NCI-H1092 treated with DMSO at 0.1 percent for 48 hours (cell line): ENCODE data around the gene RNF6.
A peak's percentile ranks its signal among the peaks of the same experiment; 100 is the strongest.

Source experiments
- DNase-seq: peaks from one replicate; lab custom pipeline; 2025; lab: John Stamatoyannopoulos, UW

RNF6 gene

DNA sequence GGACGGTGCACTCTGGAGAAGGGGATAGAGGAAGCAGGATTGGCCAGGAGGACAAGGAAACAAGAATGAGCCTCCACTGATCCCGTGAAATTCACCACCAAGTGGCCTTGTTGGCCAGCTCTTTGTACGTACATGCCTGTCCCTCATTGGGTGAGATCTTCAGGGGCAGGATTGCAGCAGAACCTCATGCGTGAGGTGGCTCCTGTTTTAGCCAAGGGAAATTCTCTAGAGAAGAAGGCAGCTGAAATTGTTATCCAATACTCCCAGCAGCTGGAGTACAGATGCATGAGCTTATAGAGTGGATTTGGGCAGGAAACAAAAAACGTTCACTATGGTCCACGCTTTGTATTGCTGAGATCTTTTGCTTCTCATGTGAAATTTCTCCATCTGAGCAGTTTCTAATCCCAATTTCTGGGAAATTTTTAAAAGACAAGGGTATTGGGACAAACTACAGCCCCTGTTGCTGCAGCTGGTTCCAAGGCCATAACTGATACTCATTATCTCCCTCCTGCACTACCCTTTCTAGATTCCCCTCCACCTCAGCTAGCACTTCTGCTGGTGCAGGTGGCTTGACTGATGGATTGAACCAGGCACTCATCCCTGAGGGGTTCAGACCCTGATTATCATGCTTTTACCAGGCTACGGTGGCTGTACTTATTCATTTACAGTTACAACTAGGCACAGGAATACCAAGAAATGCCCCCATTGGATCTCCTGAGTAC is 3.9 kb upstream of the RNF6 start:
- DNase-seq, result no peak

DNA sequence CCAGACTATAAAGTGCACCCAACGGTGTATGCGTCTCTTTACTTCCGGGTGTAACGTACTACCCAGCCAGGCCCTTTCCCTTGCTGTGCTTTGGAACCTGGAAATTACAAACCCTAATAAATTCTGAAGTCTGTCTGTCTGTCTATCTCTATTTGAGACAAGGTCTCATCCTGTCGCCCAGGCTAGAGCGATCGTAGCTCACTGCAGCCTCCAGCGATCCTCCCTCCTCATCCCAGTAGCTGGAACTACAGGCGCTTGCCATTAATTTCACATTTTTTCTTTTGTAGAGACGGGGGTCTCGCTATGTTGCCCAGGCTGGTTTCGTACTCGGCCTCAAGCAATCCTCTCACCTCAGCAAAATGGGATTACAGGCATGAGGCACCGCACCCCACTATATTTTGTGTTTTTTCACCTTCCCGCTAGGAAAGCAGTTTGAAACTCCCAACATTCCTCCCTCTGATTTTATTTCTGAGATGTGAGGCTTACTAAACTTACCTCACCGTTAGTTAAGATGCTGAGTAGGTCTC is 469 bp upstream of the RNF6 start:
- DNase-seq, result no peak

DNA sequence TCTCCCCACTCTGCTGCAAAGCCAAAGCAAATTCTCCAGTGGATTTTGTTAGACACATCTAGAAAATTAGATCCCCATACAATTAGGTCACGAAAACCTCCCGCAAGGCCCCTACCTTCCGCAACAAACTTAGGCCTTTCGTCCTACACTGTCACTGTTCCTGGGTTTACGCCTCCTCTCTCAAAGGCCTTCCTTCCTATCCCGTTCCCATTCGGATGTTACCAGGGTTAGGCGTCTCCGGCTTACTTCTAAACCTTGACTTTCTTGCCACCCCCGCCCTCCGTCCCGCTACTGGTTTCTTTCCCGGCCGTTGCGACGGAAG is 754 bp downstream of the RNF6 start:
- DNase-seq, result no peak

DNA sequence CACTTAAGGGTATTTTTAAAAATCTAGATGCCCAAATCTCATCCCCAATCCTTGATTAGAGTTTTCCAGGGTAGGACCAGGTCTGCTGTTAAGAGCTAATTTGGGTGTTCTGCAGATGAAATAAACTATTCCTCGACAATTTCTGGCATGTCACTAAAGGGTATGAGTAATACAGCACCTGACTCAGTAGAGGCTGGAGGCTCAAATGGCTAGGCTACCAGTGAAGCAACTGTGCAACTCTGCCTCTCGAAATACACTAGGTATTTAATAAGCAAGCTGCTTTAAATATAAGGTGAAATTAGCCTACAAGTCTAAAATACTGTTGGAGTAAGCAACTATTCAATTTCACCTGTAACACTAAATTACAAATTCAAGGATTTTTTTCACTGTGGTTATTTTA is 1.5 kb downstream of the RNF6 start:
- no peak for DNase-seq

DNA sequence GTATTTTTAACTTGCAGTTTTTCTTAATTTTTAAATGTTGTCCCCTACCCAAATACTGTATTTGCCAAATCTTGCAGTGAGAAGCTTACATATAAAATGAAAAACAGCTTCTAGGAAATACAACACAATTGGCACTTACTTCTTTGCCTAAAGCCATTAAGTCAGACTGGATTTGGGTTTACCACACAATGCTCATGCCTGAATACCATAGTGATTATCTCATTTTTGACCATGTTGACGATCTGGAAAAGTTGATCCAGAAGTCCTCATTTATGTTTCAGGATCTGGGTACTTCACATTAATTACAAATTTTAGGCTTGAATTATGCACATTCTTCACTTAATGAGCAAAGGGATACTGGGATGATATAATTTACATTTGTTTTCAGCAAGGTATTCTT is 2.4 kb downstream of the RNF6 start:
- no peak for DNase-seq

DNA sequence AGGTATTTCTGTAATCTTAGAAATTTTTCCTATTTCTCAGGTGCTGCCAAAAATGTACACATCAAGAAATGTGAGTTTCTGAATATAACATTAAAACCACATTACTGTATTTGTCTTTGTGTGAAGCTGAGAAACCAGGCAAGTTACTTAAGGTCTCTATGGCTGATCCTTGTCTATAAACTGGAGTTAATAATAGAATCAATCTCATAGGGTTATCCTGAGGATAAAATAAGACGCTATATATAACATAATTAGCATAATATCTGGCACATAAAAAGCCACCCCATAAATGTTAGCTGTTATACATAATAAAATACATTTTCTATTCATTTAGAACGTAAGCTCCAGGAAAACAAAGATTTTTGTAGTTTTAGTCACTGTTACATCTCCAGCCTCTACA is 6.1 kb downstream of the RNF6 start:
- no peak for DNase-seq

DNA sequence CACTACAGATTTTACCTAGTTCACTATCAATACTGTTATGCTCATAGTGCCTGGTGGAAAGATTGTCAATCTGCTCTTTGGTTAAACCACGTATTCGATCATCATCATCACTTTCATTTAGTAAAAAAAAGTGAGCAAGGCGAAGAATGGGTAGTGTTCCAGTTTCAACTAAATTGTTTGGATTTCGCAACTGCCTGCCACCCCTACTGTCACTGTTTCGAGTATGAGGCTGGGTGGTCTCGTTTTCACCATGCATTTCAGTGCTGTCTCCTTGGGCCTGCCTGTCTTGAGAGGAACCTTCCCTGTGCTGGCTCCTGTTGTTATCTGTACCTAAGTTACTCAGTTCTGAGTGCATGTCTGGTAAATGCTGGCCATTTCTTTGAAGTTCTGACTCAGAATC is 8.1 kb downstream of the RNF6 start:
- DNase-seq, result no peak

DNA sequence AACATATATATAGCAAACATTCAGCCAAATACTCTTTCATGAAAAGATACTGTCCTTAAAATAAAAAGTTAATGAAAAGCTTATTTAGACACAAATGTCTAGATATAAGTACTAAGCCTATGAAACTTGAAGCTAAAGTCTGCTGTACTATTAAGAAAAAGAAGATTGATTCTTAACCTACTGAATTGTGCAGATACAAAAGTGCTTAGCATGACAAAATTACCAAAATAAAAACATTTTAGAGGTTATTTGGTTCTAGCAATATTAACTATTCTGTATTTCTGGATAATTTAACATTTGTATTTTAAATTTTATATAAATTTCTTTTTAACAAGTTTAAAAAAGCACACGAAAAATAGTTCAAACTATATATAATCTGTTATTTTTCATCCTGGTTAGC is 8.8 kb downstream of the RNF6 start:
- no peak for DNase-seq

DNA sequence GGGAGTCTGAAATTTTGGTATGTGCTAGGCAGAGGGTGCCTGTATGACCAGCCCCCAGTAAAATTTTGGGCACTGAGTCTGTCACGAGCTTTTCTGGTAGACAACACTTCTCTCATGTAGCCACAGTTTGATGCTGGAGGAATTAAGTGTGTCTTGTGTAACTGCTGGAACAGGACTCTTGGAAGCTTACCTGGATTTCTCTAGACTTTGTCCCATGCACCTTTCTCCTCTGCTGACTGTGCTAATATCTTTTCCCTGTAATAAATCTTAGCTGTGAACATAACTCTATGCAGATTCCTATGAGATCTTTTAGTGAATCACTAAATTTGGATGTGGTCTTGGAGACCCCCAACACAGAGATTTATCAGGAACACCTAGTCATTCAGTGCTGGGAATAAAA is 13.8 kb downstream of the RNF6 start:
- DNase-seq, result no peak

DNA sequence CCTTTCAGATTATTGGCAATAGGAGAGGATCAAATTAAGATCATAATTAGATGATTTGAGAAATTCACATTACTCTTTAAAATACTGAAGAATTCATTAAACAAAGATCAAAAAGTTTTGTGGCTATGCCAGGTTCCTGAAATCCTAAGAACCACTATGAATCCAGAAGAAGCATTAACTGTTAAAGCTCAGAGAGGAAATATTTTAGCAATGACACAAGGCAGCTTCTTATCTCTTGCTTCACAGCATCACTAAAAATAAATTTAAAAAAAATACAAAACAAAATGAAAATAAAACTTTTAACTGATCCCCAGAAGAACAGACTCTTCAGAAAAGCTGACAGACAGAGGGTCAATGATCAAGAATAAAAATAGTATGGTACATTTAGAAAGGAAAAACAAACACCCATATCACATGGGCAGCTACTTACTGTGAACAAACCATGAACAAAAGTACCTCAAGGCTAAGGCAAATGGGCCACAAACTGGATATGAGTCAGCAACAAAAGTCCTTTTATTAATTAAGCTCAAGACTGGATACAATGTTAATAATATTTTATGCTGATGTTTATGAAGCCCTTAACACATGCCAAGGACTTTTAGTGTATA is 19.6 kb downstream of the RNF6 start:
- DNase-seq, result no peak

DNA sequence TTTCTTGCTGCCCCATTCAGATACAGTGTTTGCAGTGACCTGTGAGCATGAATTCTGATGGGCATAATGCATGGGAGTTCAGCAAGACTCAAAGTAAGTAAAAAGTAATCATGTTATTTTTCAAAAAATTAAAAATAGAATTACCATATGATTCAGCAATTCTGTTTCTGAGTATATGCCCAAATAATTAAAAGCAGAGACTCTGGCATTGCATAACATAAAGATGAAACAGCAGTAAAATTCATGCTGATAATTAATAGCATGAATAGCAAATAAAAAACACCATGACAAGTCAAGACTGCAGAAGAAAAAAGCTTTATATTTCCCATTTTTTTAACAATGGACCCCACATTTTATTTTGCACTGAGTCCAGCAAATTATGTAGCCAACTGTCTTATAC is 21.3 kb downstream of the RNF6 start:
- no peak for DNase-seq

DNA sequence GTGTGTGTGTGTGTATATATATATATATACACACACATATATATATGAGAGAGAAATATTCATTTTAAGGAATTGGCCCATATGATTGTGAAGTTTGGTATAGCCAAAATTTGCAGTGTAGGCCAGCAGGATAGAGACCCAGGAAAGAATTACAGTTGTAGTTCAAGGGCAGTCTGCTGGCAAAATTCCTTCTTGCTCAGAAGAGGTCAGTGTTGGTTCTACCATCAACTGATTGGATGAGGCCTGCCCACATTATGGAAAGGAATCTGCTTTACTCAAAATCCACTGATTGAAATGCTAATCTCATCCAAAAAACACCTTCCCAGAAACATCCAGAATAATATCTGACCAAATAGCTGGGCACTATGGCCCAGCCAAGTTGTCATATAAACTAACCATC is 24.0 kb downstream of the RNF6 start:
- DNase-seq, result peak; percentile 7

DNA sequence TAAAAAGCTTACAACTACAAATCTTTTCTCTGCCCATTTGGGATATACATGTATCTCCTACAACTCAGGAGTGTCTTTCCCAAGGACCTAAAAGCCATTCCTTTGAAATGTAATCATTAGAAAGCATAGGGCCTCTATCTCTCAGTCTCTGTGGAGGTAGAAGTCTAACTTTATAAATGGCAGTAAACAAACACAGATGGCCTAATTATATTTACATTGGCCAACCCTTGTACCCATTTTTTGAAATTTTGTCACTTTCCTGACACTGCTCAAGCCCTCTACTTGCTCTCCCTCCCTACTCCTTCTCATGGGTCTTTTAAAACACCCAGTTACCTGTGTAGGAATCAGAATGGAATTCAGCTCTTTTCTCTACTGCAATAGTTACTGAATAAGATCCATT is 24.8 kb downstream of the RNF6 start:
- no peak for DNase-seq

DNA sequence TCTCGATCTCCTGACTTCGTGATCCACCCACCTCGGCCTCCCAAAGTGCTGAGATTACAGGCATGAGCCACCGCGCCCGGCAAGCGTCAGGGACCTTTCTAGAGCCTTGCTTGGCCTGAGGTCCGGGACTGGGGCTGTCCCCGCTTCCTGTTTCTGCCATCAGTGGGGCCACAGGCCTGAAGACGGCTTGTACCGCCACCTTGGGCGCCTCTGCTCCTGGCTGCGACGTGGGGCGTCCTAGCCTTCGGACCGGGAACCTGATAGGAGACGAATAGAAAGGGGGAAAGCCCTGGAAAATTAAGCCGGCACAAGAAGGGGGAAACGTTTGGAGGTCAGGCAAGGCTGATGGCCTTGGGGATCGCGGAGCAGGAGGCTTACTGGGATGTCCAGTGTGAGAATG is 35.1 kb downstream of the RNF6 start:
- no peak for DNase-seq

DNA sequence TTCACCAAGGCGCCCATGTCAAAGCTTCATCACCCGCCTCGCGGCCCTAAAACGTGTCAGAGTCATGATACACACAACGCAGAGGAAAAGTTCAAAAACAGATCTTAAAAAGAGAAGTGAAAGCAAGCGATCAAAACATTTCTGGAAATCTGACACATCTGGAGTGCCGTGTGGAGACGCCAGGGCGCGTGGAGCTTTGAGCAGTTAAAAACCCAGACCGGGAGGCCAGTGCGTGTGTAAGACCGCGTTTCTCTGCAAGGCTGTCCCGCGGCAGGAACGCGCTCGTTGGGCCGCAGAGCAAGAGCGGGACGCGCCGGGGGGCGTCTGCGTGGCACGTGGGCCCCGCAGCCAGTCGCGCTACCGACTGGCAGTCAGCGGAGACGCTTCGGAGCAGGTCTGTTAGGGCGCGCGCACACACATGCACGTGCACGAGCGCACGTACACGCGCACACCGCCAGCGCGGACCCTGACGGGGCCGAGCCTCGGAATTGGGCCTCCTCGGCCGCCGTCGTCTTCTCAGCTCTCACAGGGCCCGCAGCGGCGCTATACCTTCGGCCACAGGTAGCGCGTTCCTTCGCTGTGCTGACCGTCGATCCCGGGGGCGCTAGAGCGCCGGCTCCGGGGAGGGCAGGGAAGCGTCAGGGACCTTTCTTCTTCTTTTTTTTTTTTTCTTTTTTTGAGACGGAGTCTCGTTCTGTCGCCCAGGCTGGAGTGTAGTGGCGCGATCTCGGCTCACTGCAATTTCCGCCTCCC is 35.8 kb downstream of the RNF6 start:
- peak; percentile 90 for DNase-seq

DNA sequence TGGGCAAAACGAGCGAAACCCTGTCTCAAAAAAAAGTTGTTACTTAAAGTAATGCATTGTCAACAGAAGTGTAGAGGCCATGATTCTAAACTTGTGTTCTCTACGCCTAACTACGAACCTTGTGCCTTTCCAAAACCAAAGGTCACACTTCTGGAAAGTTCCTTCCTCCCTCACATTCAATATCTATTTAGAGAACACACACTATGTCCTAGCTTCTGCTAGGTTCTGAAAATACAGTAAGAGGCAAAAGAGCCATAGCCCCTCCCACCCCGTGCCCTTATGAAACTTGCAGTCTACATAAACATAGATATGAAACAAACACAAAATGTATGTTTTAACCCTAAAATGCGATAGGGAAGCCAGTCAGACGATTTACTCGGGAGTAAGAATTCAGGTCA is 36.4 kb downstream of the RNF6 start:
- DNase-seq, result no peak

DNA sequence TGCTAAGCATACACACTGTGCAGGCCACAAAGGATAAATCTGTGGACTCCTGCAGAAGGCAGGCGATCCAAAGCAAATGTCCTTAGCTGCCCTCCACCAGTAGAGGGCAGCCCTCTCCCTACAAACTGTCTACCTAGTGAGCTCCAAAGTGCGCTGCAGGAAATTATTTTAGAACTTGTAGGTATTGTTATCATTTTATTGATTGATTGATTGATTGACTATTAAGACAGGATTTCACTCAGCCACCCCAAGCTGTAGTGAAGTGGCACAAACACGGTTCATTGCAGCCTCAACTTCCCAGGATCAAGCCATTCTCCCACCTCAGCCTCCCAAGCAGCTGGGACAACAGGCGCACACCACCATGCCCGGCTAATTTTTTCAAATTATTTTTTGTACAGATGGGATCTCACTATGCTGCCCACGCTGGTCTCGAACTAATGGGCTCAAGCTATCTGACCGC is 37.3 kb downstream of the RNF6 start:
- DNase-seq, result peak; percentile 80

DNA sequence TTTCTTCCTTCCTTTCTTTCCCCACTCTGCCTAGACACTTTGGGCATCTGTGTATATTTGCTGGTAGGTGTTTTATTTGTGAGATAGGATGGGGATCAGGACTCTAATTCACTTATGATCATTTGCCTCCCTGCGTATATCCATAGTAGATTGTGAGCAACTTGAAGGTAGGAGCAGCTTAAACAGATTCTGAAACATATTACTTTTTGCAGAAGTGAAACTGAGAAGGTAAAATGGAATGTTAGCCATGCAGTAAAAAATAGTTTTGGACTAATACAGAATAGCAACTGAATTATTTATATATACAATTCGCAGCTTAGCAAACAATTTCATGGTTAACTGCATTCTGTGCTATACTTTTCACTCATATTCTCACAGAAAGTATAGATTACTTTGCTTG is 38.7 kb downstream of the RNF6 start:
- DNase-seq, result no peak

DNA sequence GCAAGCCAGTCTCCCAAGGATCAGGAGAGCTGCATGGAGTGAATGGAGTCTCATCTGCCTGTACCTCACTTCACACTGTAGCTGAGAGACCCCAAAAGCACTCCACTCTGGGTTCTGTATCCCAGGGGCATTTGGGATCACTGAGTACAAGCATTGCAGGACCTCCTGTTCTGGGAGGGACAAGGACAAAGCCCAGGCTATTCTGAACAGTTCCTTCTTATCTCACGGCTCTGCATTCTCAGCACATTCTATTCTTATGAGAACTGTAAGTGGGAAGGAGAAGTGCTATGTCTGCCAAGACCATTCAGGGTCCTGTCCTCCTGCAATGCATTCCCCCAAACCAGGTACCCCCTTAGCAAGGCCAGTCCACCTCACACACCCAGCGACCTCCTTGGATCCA is 42.8 kb downstream of the RNF6 start:
- DNase-seq, result no peak

DNA sequence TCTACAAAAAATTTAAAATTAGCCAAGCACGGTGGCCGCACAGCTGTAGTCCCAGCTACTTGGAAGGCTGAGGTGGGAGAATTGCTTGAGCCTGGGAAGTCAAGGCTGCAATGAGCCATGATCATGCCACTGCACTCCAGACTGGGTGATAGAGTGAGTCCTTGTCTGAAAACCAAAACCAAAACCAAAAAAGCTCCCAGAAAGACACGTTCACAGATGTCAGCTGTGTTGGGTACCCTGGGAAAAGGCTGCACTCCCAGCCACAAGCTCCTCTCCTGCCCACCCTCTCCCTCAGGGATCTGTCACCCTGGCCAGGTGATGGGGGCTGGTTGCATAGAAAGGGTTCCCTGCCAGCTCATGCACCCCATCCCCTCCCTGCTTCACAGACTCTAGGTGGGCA is 53.3 kb downstream of the RNF6 start:
- no peak for DNase-seq

DNA sequence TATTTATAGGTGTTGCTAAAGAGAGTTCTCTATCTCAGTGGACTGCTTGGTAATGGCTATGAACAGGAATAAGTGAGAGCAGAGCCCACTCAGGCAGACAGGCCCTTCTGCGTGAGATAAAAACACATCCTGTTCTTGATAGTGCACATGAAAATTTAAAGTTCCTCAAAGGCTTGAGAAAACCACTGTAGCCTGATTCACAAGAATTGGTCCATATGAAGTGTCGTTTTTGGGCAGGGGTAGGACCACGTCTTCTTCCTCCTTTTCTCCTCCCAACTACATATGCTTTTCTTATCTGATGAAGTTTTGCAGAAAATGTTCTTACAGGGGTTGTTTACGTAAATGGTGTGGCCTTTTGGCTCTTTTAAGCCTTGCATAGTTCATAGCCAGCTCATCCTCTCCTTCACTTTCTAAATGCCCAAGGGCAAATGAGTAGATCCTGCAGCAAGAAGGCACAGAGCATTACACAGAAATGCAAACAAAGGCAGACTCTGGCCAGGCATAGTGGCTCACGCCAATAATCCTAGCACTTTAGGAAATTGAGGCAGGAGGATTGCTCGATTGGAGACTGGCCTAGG is 53.8 kb downstream of the RNF6 start:
- DNase-seq, result no peak

DNA sequence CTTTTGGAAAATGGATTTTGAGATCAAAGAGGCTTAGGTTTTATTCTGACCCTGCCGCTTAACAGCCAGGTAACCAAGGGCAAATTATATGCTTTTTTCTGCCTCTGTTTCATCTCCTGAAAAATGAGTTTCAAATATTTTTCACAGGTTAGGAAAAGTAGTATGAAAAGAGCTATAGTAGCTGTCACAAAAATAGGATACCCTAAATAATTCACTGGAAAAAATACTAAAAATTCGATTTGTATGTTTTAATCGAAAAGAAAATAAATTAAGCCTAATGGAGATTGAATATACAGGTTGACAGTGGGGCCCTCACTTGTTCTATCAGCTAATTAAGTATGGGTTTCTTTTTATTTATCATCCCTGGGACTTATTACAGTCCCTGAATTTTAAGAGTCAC is 58.3 kb downstream of the RNF6 start:
- no peak for DNase-seq
